Right lobe of liver (tissue), 4 donors: ENCODE measurements around the gene C6orf89.

ENCODE experiments used
- POLR2A ChIP-seq: fragments of 450-650 bp; IDR thresholded peaks from one replicate; pipeline ENCODE4 v1.6.1; 2017; ENCODE audit warnings: antibody characterized with exemption, mild to moderate bottlenecking
- TF ChIP-seq, protein P1 (sequence below), 4 donors: fragments of 200-600 bp in 3 of 4; fragments of 450-650 bp in 1 of 4; IDR thresholded peaks; one replicate each; pipeline versions ENCODE4 v1.5.1 to v1.8.0; 2016 to 2022; ENCODE audit warnings: antibody characterized with exemption in 4 of 4, mild to moderate bottlenecking in 2 of 4
- donor health status: DM: no; HTN: no; CAD: no.
- donor health status: DM: no; HTN: no; CAD: no.
- donor health status: DM: no; HTN: yes; CAD: no.

DNA sequence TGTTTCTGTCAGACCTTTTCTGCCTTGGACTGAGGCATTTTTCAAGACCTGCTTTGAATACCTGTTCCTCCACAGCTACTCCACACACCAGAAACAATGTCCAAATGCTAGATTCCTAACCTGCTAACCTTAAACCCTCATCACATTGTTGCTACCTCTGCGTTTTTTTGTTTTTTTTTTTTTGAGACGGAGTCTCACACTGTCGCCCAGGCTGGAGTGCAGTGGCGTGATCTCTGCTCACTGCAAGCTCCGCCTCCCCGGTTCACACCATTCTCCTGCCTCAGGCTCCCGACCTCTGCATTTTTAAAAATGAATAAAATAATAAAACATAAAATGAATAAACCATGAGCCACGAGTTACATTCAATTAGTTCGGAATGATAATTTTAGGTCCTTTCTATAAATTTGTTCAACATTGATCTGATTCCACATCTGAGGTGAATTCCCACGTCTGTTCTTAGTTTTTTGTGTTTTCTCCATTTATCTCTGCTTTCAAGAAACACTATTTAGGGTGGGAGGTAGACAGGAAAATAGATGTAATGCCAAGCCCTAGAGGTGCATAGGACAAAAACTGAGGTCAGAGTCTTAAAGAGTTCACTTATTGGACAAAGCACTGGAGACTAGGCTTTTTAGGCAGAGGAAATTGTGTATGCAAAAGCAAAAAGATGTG is 1.3 kb downstream of the C6orf89 start:
- TF ChIP-seq POLR2A, result no peak
- TF ChIP-seq, protein P1, sequence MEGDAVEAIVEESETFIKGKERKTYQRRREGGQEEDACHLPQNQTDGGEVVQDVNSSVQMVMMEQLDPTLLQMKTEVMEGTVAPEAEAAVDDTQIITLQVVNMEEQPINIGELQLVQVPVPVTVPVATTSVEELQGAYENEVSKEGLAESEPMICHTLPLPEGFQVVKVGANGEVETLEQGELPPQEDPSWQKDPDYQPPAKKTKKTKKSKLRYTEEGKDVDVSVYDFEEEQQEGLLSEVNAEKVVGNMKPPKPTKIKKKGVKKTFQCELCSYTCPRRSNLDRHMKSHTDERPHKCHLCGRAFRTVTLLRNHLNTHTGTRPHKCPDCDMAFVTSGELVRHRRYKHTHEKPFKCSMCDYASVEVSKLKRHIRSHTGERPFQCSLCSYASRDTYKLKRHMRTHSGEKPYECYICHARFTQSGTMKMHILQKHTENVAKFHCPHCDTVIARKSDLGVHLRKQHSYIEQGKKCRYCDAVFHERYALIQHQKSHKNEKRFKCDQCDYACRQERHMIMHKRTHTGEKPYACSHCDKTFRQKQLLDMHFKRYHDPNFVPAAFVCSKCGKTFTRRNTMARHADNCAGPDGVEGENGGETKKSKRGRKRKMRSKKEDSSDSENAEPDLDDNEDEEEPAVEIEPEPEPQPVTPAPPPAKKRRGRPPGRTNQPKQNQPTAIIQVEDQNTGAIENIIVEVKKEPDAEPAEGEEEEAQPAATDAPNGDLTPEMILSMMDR (IDR thresholded peaks at IDR 0.05), result no peak
